HL-60 (cell line): ENCODE measurements around the gene CFAP58.

Source experiments
- DNase-seq, 2 experiments: peaks; one replicate each; pipeline ENCODE4 v3.0.0-alpha.2; 2010 to 2020; ENCODE audit warnings: low read depth in 1 of 2, low spot score in 1 of 2
- H3K27ac ChIP-seq: fragments of 250-450 bp; sonication (Bioruptor Pico); replicated peaks from 2 replicates; pipeline ENCODE4 v1.5.1; 2020; ENCODE audit warnings: mild to moderate bottlenecking, moderate library complexity
- H3K27me3 ChIP-seq: fragments of 250-450 bp; sonication (Bioruptor Pico); 2 replicates; pipeline ENCODE4 v1.5.1; 2021; ENCODE audit warnings: mild to moderate bottlenecking, moderate library complexity; ENCODE audit not compliant: insufficient read depth, poor library complexity, severe bottlenecking
- H3K4me3 ChIP-seq: replicated peaks from 2 replicates; pipeline ENCODE4 v1.5.1; 2011; ENCODE audit warnings: mild to moderate bottlenecking, control low read depth, low read length; ENCODE audit not compliant: insufficient read depth
- GABPA ChIP-seq: IDR thresholded peaks from 2 replicates; pipeline ENCODE4 v1.6.1; 2012; ENCODE audit warnings: low read depth
- POLR2AphosphoS5 ChIP-seq: IDR thresholded peaks from 2 replicates; pipeline ENCODE4 v1.6.1; 2012; ENCODE audit warnings: low read depth
- SPI1 ChIP-seq: IDR thresholded peaks from 2 replicates; pipeline ENCODE4 v1.6.1; 2012; ENCODE audit warnings: low read depth, mild to moderate bottlenecking, borderline replicate concordance
- TF ChIP-seq, protein P1 (sequence below): IDR thresholded peaks from 2 replicates; pipeline ENCODE4 v1.6.1; 2012; ENCODE audit warnings: low read depth; ENCODE audit not compliant: insufficient replicate concordance
- TF ChIP-seq, protein P2 (sequence below): IDR thresholded peaks from one replicate; pipeline ENCODE4 v1.5.1; 2011; ENCODE audit warnings: low read length, control low read depth, inconsistent platforms; ENCODE audit not compliant: insufficient read depth

Gene CFAP58

DNA sequence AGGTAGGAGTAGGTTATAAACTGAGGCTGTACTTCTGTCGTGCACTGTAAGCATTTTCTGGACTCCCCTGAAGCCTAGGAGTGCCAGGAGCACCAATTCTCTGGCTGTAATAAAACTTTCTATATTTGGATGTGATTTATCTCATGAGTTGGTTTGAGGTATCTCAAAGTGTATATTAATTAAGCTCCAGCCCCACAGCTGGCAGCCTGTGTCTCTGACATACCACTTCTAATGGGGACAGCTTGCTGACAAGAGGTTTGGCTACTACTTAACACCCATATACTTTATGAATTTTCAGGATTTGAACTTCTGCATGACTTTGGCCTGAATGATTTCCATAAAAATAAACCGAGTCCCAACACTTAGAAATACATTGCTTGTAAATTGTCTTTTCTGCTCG lies 35.2 kb downstream of the CFAP58 start:
- H3K4me3 ChIP-seq, result no peak overlapping the region
- no peak overlapping the region for H3K27ac ChIP-seq
- TF ChIP-seq POLR2AphosphoS5 (no peak), SPI1 (no peak), GABPA (no peak)
- TF ChIP-seq, protein P1, sequence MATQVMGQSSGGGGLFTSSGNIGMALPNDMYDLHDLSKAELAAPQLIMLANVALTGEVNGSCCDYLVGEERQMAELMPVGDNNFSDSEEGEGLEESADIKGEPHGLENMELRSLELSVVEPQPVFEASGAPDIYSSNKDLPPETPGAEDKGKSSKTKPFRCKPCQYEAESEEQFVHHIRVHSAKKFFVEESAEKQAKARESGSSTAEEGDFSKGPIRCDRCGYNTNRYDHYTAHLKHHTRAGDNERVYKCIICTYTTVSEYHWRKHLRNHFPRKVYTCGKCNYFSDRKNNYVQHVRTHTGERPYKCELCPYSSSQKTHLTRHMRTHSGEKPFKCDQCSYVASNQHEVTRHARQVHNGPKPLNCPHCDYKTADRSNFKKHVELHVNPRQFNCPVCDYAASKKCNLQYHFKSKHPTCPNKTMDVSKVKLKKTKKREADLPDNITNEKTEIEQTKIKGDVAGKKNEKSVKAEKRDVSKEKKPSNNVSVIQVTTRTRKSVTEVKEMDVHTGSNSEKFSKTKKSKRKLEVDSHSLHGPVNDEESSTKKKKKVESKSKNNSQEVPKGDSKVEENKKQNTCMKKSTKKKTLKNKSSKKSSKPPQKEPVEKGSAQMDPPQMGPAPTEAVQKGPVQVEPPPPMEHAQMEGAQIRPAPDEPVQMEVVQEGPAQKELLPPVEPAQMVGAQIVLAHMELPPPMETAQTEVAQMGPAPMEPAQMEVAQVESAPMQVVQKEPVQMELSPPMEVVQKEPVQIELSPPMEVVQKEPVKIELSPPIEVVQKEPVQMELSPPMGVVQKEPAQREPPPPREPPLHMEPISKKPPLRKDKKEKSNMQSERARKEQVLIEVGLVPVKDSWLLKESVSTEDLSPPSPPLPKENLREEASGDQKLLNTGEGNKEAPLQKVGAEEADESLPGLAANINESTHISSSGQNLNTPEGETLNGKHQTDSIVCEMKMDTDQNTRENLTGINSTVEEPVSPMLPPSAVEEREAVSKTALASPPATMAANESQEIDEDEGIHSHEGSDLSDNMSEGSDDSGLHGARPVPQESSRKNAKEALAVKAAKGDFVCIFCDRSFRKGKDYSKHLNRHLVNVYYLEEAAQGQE, result no peak
- TF ChIP-seq, protein P2, sequence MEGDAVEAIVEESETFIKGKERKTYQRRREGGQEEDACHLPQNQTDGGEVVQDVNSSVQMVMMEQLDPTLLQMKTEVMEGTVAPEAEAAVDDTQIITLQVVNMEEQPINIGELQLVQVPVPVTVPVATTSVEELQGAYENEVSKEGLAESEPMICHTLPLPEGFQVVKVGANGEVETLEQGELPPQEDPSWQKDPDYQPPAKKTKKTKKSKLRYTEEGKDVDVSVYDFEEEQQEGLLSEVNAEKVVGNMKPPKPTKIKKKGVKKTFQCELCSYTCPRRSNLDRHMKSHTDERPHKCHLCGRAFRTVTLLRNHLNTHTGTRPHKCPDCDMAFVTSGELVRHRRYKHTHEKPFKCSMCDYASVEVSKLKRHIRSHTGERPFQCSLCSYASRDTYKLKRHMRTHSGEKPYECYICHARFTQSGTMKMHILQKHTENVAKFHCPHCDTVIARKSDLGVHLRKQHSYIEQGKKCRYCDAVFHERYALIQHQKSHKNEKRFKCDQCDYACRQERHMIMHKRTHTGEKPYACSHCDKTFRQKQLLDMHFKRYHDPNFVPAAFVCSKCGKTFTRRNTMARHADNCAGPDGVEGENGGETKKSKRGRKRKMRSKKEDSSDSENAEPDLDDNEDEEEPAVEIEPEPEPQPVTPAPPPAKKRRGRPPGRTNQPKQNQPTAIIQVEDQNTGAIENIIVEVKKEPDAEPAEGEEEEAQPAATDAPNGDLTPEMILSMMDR, result no peak
- H3K27me3 ChIP-seq, result peaks cover 5% of the 10 kb centered on the region
- no peak for DNase-seq

- Histone ChIP-seq H3K27ac (no peak overlapping the region), H3K27me3 (peaks cover 7% of the 10 kb centered on the region), H3K4me3 (no peak overlapping the region)
- TF ChIP-seq, protein P1, result no peak
- TF ChIP-seq POLR2AphosphoS5 (no peak), SPI1 (no peak), GABPA (no peak)
- TF ChIP-seq, protein P2, result no peak
- DNase-seq, result no peak
Measured at GRCh38 chr10:104391150-104391968, 37.7 kb downstream of the CFAP58 start.

DNA sequence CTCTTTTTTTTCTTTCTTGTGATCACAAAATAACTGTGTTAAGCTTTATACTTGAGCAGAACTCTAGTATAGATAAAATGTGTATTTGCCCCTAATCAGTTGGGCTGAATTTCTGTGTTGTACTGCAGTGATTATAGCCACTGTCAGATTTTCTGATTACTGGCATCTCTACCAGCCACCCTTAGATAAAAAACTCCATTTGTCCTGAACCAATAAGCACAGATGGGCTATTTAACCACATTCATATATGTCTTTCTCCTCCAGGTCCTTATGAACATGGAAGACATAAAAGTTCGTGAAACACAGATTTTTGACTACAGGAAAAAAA lies 38.3 kb downstream of the CFAP58 start:
- DNase-seq, result no peak
- Histone ChIP-seq H3K4me3 (no peak overlapping the region), H3K27me3 (peaks cover 7% of the 10 kb centered on the region), H3K27ac (no peak overlapping the region)
- TF ChIP-seq SPI1, result no peak
- TF ChIP-seq, protein P2, result no peak
- TF ChIP-seq, protein P1, result no peak
